Pancreas (tissue), 10 donors: ENCODE results near the gene RAC2. TPM values are rescaled to one million over a fixed set of nuclear protein-coding genes. Genes with fewer than 3 reads are reported as not detected.

Source experiments
- ATAC-seq, 4 donors: fragments of 200-7000 bp; cut with Tn5 transposase; one replicate each; pipeline versions ENCODE4 v1.8.0 to v1.9.1; 2020; ENCODE audit warnings: mild to moderate bottlenecking in 4 of 4, moderate library complexity in 4 of 4
- DNase-seq, 6 donors: peaks; one replicate each; pipeline ENCODE4 v3.0.0-alpha.2; 2020
- FAIRE-seq: peaks from 2 replicates; lab custom pipeline; 2012; peaks lifted over from hg19 to GRCh38; lab: Jason Lieb, UNC
- H3K27ac ChIP-seq, 4 donors: fragments of 200-600 bp; sonication (generic); 1 replicate in 3 of 4; 2 replicates in 1 of 4; pipeline versions ENCODE4 v1.5.0 to v1.8.0; 2020
- H3K27me3 ChIP-seq, 4 donors: fragments of 200-600 bp; one replicate each; pipeline ENCODE4 v1.8.0; 2021
- H3K36me3 ChIP-seq, 3 donors: fragments of 200-600 bp; sonication (generic) in 1 of 3; one replicate each; pipeline versions ENCODE4 v1.5.0 to v1.8.0; 2020 to 2021
- H3K4me1 ChIP-seq, 3 donors: fragments of 200-600 bp; one replicate each; pipeline ENCODE4 v1.8.0; 2021
- H3K4me3 ChIP-seq, 4 donors: fragments of 200-600 bp; sonication (generic) in 2 of 4; one replicate each; pipeline versions ENCODE4 v1.5.0 to v1.8.0; 2020 to 2021
- H3K9me3 ChIP-seq, 4 donors: fragments of 200-600 bp; one replicate each; pipeline ENCODE4 v1.8.0; 2021
- WGBS, 2 donors: extraction: QIAGEN DNeasy Blood & Tissue Kit; methylation state at CpG; one replicate each; pipeline ENCODE4 v1.1.7; 2013; 5-methylcytosine and 5-hydroxymethylcytosine counted together
- intact Hi-C, 3 donors: fragments of 100-400 bp; cut with DNase I; formaldehyde crosslinking; loops; one replicate each; pipeline versions ENCODE4 v1.11.1 to v1.14.2; 2022
- polyA plus RNA-seq, 2 donors: library from polyadenylated mRNA; stranded (reverse); fragments of 200-250 nt; gene quantifications; one replicate each; pipeline ENCODE4 v1.2.3, GENCODE V29; 2013
- total RNA-seq, 6 donors: library from RNA; stranded (reverse); fragmentation: NEBNext Ultra II Directional in 4 of 6; extraction: Animal tissue kit (Norgen Biotek cat#: 25700) in 4 of 6; gene quantifications; one replicate each; pipeline versions ENCODE4 v1.2.1 to v1.2.4, GENCODE V29; 2021 to 2023
- TF ChIP-seq, protein P1 (sequence below), 4 donors: fragments of 200-600 bp; sonication (generic) in 3 of 4; IDR thresholded peaks; one replicate each; pipeline versions ENCODE4 v1.5.0 to v1.8.0; 2021; ENCODE audit warnings: antibody characterized with exemption in 4 of 4
- donor health status: healthy with polysubstance abuse.
- donor health status: DM: no; HTN: no; CAD: no; lungs with moderate emphysema.
- donor health status: DM: no; HTN: no; CAD: no.
- donor health status: control.
- donor health status: control.
- donor health status: Bipolar disorder and iron deficiency.
- donor health status: DM: yes; HTN: yes; CAD: no.
- donor health status: DM: no; HTN: no; CAD: no.
- donor health status: DM: no; HTN: no; CAD: no.
- donor health status: DM: yes; HTN: yes; CAD: no.

The RAC2 gene
- total and polyA plus RNA-seq, 8 donors: 0.91 to 12.8 (median 3.0) TPM

DNA sequence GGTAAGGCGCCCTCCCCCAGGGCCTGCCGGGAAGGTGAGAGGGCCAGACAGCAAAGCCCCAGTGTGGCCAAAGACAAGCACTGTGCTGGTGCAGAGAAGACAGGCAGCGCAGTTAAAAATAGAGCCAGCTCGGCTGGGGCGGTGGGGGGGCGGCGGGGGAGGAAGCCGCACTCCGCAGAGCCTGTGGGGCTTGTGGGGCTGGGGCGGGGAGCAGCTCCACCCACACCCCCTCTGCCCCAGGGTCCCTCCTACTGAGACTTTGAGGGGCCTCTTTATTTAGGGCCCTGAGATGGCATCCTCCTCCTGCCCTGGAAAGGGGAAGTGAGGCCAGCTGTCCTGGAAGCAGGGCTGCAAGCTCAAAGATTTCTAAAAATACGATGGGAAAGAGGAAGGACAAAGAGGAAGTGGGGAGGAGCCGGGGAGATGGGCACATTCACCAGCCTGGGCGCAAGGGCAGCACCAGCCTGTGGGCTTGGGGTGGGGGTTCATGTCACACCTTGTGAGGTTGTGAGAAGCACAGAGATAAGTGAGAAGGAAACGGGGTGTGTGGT, 40.8 kb upstream of the RAC2 start:
- Histone ChIP-seq H3K4me3 (peak overlapping the region in 1 of 4 donors; percentile 35), H3K9me3 (no peaks in the 10 kb centered on the region), H3K4me1 (no peaks in the 10 kb centered on the region), H3K27ac (peak overlapping the region in 1 of 4 donors; percentile 22), H3K36me3 (no peaks in the 10 kb centered on the region), H3K27me3 (peaks cover 0 to 6% (median 0%) of the 10 kb centered on the region in 4 donors)
- DNase-seq: peak in 1 of 6 donors; percentile 67
- TF ChIP-seq, protein P1, sequence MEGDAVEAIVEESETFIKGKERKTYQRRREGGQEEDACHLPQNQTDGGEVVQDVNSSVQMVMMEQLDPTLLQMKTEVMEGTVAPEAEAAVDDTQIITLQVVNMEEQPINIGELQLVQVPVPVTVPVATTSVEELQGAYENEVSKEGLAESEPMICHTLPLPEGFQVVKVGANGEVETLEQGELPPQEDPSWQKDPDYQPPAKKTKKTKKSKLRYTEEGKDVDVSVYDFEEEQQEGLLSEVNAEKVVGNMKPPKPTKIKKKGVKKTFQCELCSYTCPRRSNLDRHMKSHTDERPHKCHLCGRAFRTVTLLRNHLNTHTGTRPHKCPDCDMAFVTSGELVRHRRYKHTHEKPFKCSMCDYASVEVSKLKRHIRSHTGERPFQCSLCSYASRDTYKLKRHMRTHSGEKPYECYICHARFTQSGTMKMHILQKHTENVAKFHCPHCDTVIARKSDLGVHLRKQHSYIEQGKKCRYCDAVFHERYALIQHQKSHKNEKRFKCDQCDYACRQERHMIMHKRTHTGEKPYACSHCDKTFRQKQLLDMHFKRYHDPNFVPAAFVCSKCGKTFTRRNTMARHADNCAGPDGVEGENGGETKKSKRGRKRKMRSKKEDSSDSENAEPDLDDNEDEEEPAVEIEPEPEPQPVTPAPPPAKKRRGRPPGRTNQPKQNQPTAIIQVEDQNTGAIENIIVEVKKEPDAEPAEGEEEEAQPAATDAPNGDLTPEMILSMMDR (IDR thresholded peaks at IDR 0.05): no peak
- WGBS, 2 donors: 49 to 50% methylated on average over 13 to 14 of the region's 14 CpGs
- peak in 3 of 4 donors; percentile 56 to 79 (median 73) for ATAC-seq
- FAIRE-seq: no peak
- intact Hi-C loops: no loop called here

GRCh38 chr22:37284126-37284804, 40.2 kb upstream of the RAC2 start:
- Histone ChIP-seq H3K27ac (peak overlapping the region in 2 of 4 donors; percentile 22 to 23), H3K4me1 (no peaks in the 10 kb centered on the region), H3K9me3 (no peaks in the 10 kb centered on the region), H3K36me3 (no peaks in the 10 kb centered on the region), H3K4me3 (peak overlapping the region in 1 of 4 donors; percentile 35), H3K27me3 (peaks cover 0 to 6% (median 0%) of the 10 kb centered on the region in 4 donors)
- no peak for FAIRE-seq
- intact Hi-C loops: no loop called here
- TF ChIP-seq, protein P1 (IDR thresholded peaks at IDR 0.05): no peak
- peak in 2 of 4 donors; percentile 4 to 25 for ATAC-seq
- 52 to 65% methylated on average over 9 of the region's 9 CpGs for WGBS, 2 donors
- DNase-seq: no peak

- DNase-seq: no peak
- no peak for FAIRE-seq
- no peaks in the 10 kb centered on the region for H3K36me3 ChIP-seq
- 35 to 40% methylated on average over 8 of the region's 8 CpGs for WGBS, 2 donors
- H3K4me3 ChIP-seq: peak overlapping the region in 1 of 4 donors; percentile 35
- TF ChIP-seq, protein P1 (IDR thresholded peaks at IDR 0.05): no peak
- no peaks in the 10 kb centered on the region for H3K4me1 ChIP-seq
- H3K9me3 ChIP-seq: no peaks in the 10 kb centered on the region
- intact Hi-C loops: no loop called here
- H3K27ac ChIP-seq: peak overlapping the region in 1 of 4 donors; percentile 23
- peak in 1 of 4 donors; percentile 34 for ATAC-seq
- H3K27me3 ChIP-seq: peaks cover 0 to 6% (median 0%) of the 10 kb centered on the region in 4 donors
Measured at GRCh38 chr22:37283393-37283937, 39.4 kb upstream of the RAC2 start.

GRCh38 chr22:37282385-37282677, 38.3 kb upstream of the RAC2 start, which contains the start of gene CYTH4:
Gene CYTH4, plus strand, starts transcription at chr22:37282508. Its CDS starts 62 bp downstream, at chr22:37282570.
- DNase-seq (peak in 1 of 6 donors; percentile 52), ATAC-seq (peak in 3 of 4 donors; percentile 34 to 67 (median 53)), FAIRE-seq (no peak)
- H3K27ac ChIP-seq: peak within 1 kb of the TSS in 2 of 4 donors; percentile 39 to 44
- H3K4me3 ChIP-seq: peak within 1 kb of the TSS in 2 of 4 donors; percentile 3 to 35
- H3K36me3 ChIP-seq: no peaks in the 10 kb centered on the region
- WGBS, 2 donors: 33 to 41% methylated on average over 12 of the region's 12 CpGs
- TF ChIP-seq, protein P1 (IDR thresholded peaks at IDR 0.05): no peak
- H3K27me3 ChIP-seq: peaks cover 0 to 6% (median 0%) of the 10 kb centered on the region in 4 donors
- H3K9me3 ChIP-seq: no peaks in the 10 kb centered on the region
- no peaks in the 10 kb centered on the region for H3K4me1 ChIP-seq
- intact Hi-C loops: no loop called here
